H1 (cell line): ENCODE measurements around the gene DNA2. TPM values are rescaled to one million over a fixed set of nuclear protein-coding genes. Genes with fewer than 3 reads are reported as not detected.

Experiments used
- CTCF ChIA-PET: fragments of 300-600 bp; sonication (Branson Sonifier 250); formaldehyde crosslinking; loops from one replicate; lab custom pipeline; 2021; ENCODE audit not compliant: partially characterized antibody; lab: Charles Lee
- POLR2A ChIA-PET: fragments of 300-600 bp; sonication (Branson Sonifier 250); formaldehyde crosslinking; loops from one replicate; lab custom pipeline; 2021; ENCODE audit warnings: inconsistent platforms; ENCODE audit not compliant: partially characterized antibody; lab: Charles Lee
- DNase-seq, 2 experiments: peaks; one replicate each; pipeline versions ENCODE4 v3.0.0 to v3.0.0-alpha.2; 2010 to 2022; ENCODE audit warnings: low spot score in 2 of 2, low read depth in 1 of 2, mixed read lengths in 1 of 2
- FAIRE-seq: peaks from 2 replicates; lab custom pipeline; 2011; peaks lifted over from hg19 to GRCh38; lab: Jason Lieb, UNC
- H2AFZ ChIP-seq: 2 replicates; pipeline ENCODE4 v1.8.1; 2012; ENCODE audit warnings: low read length, inconsistent platforms
- H2AK5ac ChIP-seq: 2 replicates; pipeline ENCODE4 v1.6.1; 2013; ENCODE audit warnings: low read depth, low read length
- H2BK120ac ChIP-seq: replicated peaks from 2 replicates; pipeline ENCODE3; 2013; ENCODE audit warnings: low read depth, low read length, inconsistent platforms
- H2BK12ac ChIP-seq: 2 replicates; pipeline ENCODE4 v1.6.1; 2013; ENCODE audit warnings: low read depth, low read length
- H2BK15ac ChIP-seq: 2 replicates; pipeline ENCODE4 v1.6.1; 2013; ENCODE audit warnings: low read length
- H2BK20ac ChIP-seq: 2 replicates; pipeline ENCODE4 v1.6.1; 2013; ENCODE audit warnings: low read length
- H2BK5ac ChIP-seq: 2 replicates; pipeline ENCODE4 v1.6.1; 2013; ENCODE audit warnings: low read depth, low read length
- H3K14ac ChIP-seq: 2 replicates; pipeline ENCODE4 v1.6.1; 2013; ENCODE audit warnings: inconsistent platforms; ENCODE audit not compliant: insufficient read length
- H3K18ac ChIP-seq: 2 replicates; pipeline ENCODE4 v1.6.1; 2013; ENCODE audit warnings: low read length; ENCODE audit errors: extremely low read depth
- H3K23ac ChIP-seq: 2 replicates; pipeline ENCODE4 v1.6.1; 2013; ENCODE audit warnings: inconsistent platforms; ENCODE audit not compliant: insufficient read length
- H3K23me2 ChIP-seq: 2 replicates; pipeline ENCODE4 v1.6.1; 2013; ENCODE audit warnings: low read depth, low read length
- H3K27ac ChIP-seq: 2 replicates; pipeline ENCODE4 v1.6.1; 2011; ENCODE audit warnings: low read depth, low read length, inconsistent platforms
- H3K27me3 ChIP-seq, 4 experiments: replicated peaks in 1 of 4; 1 replicate in 1 of 4; 2 replicates in 3 of 4; pipeline versions ENCODE4 v1.6.1 to v1.8.1; 2011 to 2013; ENCODE audit warnings: low read length in 3 of 4, mild to moderate bottlenecking in 3 of 4, inconsistent platforms in 2 of 4, mixed read lengths in 2 of 4, moderate library complexity in 1 of 4; ENCODE audit not compliant: control insufficient read depth in 3 of 4, insufficient read depth in 3 of 4; ENCODE audit errors: extremely low read depth in 1 of 4
- H3K36me3 ChIP-seq, 4 experiments: 2 replicates each; pipeline versions ENCODE4 v1.6.1 to v1.8.1; 2011 to 2013; ENCODE audit warnings: mild to moderate bottlenecking in 4 of 4, low read length in 3 of 4, moderate library complexity in 2 of 4, control low read depth in 1 of 4, inconsistent platforms in 1 of 4; ENCODE audit not compliant: insufficient read depth in 4 of 4, control insufficient read depth in 2 of 4
- H3K4ac ChIP-seq: replicated peaks from 2 replicates; pipeline ENCODE3; 2013; ENCODE audit warnings: low read length, low read depth, mixed read lengths, inconsistent platforms; ENCODE audit not compliant: insufficient read length
- H3K4me1 ChIP-seq, 4 experiments: replicated peaks in 1 of 4; 1 replicate in 1 of 4; 2 replicates in 3 of 4; pipeline versions ENCODE4 v1.6.1 to v1.8.1; 2011 to 2013; ENCODE audit warnings: low read length in 3 of 4, inconsistent platforms in 2 of 4, mixed read lengths in 1 of 4; ENCODE audit not compliant: insufficient read depth in 4 of 4, control insufficient read depth in 3 of 4
- H3K4me2 ChIP-seq, 2 experiments: 2 replicates each; pipeline versions ENCODE4 v1.6.1 to v1.8.1; 2011 to 2013; ENCODE audit warnings: low read depth in 2 of 2, low read length in 2 of 2, control low read depth in 1 of 2, inconsistent platforms in 1 of 2, mild to moderate bottlenecking in 1 of 2; ENCODE audit not compliant: insufficient read depth in 1 of 2
- H3K4me3 ChIP-seq, 4 experiments: fragments of 200-600, 300-600 bp in 1 of 4; sonication (generic), shearing (Covaris generic), sonication (Bioruptor Twin) in 1 of 4; 2 replicates each; pipeline versions ENCODE4 v1.5.1 to v1.8.1; 2011 to 2016; ENCODE audit warnings: low read length in 4 of 4, low read depth in 3 of 4, control low read depth in 2 of 4, inconsistent platforms in 2 of 4, mild to moderate bottlenecking in 2 of 4, mixed read lengths in 1 of 4, moderate library complexity in 1 of 4; ENCODE audit not compliant: insufficient read depth in 2 of 4; ENCODE audit errors: extremely low read depth in 1 of 4
- H3K56ac ChIP-seq: replicated peaks from 2 replicates; pipeline ENCODE3; 2013; ENCODE audit warnings: low read depth, mild to moderate bottlenecking, mixed read lengths, low read length, inconsistent platforms; ENCODE audit not compliant: insufficient read length
- H3K79me1 ChIP-seq: 2 replicates; pipeline ENCODE4 v1.6.1; 2013; ENCODE audit warnings: low read depth, low read length, control low read depth
- H3K79me2 ChIP-seq, 2 experiments: 2 replicates each; pipeline versions ENCODE4 v1.6.1 to v1.8.1; 2012 to 2013; ENCODE audit warnings: low read length in 2 of 2, mild to moderate bottlenecking in 2 of 2, inconsistent platforms in 1 of 2; ENCODE audit not compliant: insufficient read depth in 2 of 2, control insufficient read depth in 1 of 2
- H3K9ac ChIP-seq, 4 experiments: replicated peaks in 1 of 4; 1 replicate in 1 of 4; 2 replicates in 3 of 4; pipeline versions ENCODE4 v1.6.1 to v1.8.1; 2011 to 2013; ENCODE audit warnings: low read depth in 3 of 4, low read length in 3 of 4, control low read depth in 2 of 4, mild to moderate bottlenecking in 2 of 4, moderate library complexity in 2 of 4, inconsistent platforms in 1 of 4; ENCODE audit errors: extremely low read depth in 1 of 4
- H3K9me3 ChIP-seq, 2 experiments: 2 replicates each; pipeline versions ENCODE4 v1.6.1 to v1.8.1; 2012 to 2013; ENCODE audit warnings: mild to moderate bottlenecking in 2 of 2, moderate library complexity in 2 of 2, control low read depth in 1 of 2, inconsistent platforms in 1 of 2, low read depth in 1 of 2, low read length in 1 of 2, mixed read lengths in 1 of 2; ENCODE audit not compliant: insufficient read depth in 2 of 2
- H4K20me1 ChIP-seq, 2 experiments: replicated peaks in 1 of 2; 2 replicates each; pipeline versions ENCODE3 to v1.8.1; 2011 to 2013; ENCODE audit warnings: inconsistent platforms in 2 of 2, low read length in 2 of 2, mild to moderate bottlenecking in 1 of 2; ENCODE audit not compliant: insufficient read depth in 2 of 2, control insufficient read depth in 1 of 2
- H4K5ac ChIP-seq: 2 replicates; pipeline ENCODE4 v1.6.1; 2013; ENCODE audit warnings: low read length, low read depth, mixed read lengths, inconsistent platforms; ENCODE audit not compliant: insufficient read length
- H4K8ac ChIP-seq: 2 replicates; pipeline ENCODE4 v1.8.0; 2013; ENCODE audit warnings: mild to moderate bottlenecking, moderate library complexity, low read length, inconsistent platforms; ENCODE audit not compliant: insufficient read depth; ENCODE audit errors: extremely low read depth
- H4K91ac ChIP-seq: replicated peaks from 2 replicates; pipeline ENCODE3; 2013; ENCODE audit warnings: low read length, mixed read lengths, inconsistent platforms; ENCODE audit not compliant: insufficient read length
- CBX8 ChIP-seq: fragments of 300-800, 300-1000 bp; sonication (generic); IDR thresholded peaks from 2 replicates; pipeline ENCODE4 v1.7.1; 2016; ENCODE audit warnings: low read depth, low read length, borderline replicate concordance
- POLR2A ChIP-seq, 2 experiments: IDR thresholded peaks; 1 replicate in 1 of 2; 2 replicates in 1 of 2; pipeline ENCODE4 v1.6.1; 2011; ENCODE audit warnings: low read depth in 2 of 2, low read length in 2 of 2, mild to moderate bottlenecking in 2 of 2; ENCODE audit errors: control extremely low read depth in 1 of 2
- SAP30 ChIP-seq: fragments of 300-600 bp; sonication (generic); IDR thresholded peaks from 2 replicates; pipeline ENCODE4 v1.7.1; 2012; ENCODE audit warnings: low read length, moderate library complexity, mild to moderate bottlenecking, inconsistent platforms; ENCODE audit not compliant: insufficient read depth, insufficient replicate concordance
- SUZ12 ChIP-seq: fragments of 200-600 bp; sonication (generic); IDR thresholded peaks from 2 replicates; pipeline ENCODE4 v1.6.1; 2012; ENCODE audit warnings: mild to moderate bottlenecking, inconsistent platforms, low read length, moderate library complexity, mixed read lengths
- TAF1 ChIP-seq: IDR thresholded peaks from 2 replicates; pipeline ENCODE4 v1.6.1; 2011; ENCODE audit warnings: mild to moderate bottlenecking, low read depth, low read length
- WGBS, 2 experiments: shearing (Covaris generic) in 1 of 2; methylation state at CpG; one replicate each; pipeline versions ENCODE4 v1.1.6 to v1.1.7; 2013 to 2015; ENCODE audit warnings: low lambda C conversion rate in 2 of 2, mixed read lengths in 2 of 2, inconsistent platforms in 1 of 2, low coverage in 1 of 2, missing lambda C conversion rate in 1 of 2; ENCODE audit not compliant: insufficient replicate concordance in 2 of 2, insufficient coverage in 1 of 2, insufficient read length in 1 of 2; ENCODE audit errors: extremely low coverage in 1 of 2, missing lambda C conversion rate in 1 of 2; 5-methylcytosine and 5-hydroxymethylcytosine counted together
- polyA plus RNA-seq, 7 experiments: library from polyadenylated mRNA; depleted of rRNA in 3 of 7; stranded (reverse) in 5 of 7; unstranded in 2 of 7; fragments of >200 nt in 5 of 7; fragments of 200-250 nt in 2 of 7; gene quantifications; 1 replicate in 5 of 7; 2 replicates in 1 of 7; 4 replicates in 1 of 7; pipeline versions ENCODE4 v1.2.1 to v1.2.3, GENCODE V29; 2011 to 2013; ENCODE audit warnings: missing spikeins in 2 of 7, mixed read lengths in 2 of 7
- total RNA-seq: library from RNA; stranded (reverse); fragmentation: NEBNext Ultra II Directional; extraction: Animal tissue kit (Norgen Biotek cat#: 25700); gene quantifications from 2 replicates; pipeline ENCODE4 v1.2.1, GENCODE V29; 2021

The DNA2 gene
- total and polyA plus RNA-seq, 2 of the 8 experiments (the other 6 are each of a cell fraction or from before 2014, with no cell fraction given), result 16.0 to 57.9 TPM

DNA sequence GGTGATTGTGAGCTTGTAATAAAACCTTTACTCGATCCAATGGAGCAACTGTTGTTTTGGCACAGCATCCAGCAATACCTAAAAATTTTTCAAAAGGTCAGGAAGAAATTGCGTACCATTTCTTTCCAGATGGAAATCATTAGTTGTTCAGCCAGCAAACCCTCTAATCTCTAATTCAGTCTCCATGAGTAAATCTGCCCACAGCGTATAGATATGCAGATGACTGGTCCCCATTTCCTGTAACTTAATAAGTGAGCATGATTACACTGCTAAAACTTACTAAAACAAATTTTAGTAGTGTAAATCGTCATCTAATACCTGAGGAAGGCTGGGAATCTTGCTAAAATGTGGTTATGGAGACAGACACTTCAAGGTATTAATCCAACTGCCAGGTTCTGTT lies 45.0 kb upstream of the DNA2 start:
- FAIRE-seq (no peak), DNase-seq (no peak)
- Histone ChIP-seq H4K5ac (no peak overlapping the region), H3K23me2 (no peaks in the 10 kb centered on the region), H2AK5ac (no peak overlapping the region), H3K14ac (no peak overlapping the region), H2BK5ac (no peak overlapping the region), H2AFZ (no peak overlapping the region), H3K36me3 (no peaks in the 10 kb centered on the region), H3K79me2 (no peaks in the 10 kb centered on the region), H2BK120ac (no peak overlapping the region), H3K27me3 (no peaks in the 10 kb centered on the region), H3K27ac (no peak overlapping the region), H3K9ac (no peak overlapping the region), H2BK12ac (no peak overlapping the region), H3K4me1 (no peaks in the 10 kb centered on the region), H3K4me3 (no peak overlapping the region), H3K23ac (no peak overlapping the region), H2BK20ac (no peak overlapping the region), H3K4me2 (no peak overlapping the region), H3K18ac (no peak overlapping the region), H3K9me3 (no peaks in the 10 kb centered on the region), H3K4ac (no peak overlapping the region), H4K8ac (no peak overlapping the region), H3K56ac (no peak overlapping the region), H2BK15ac (no peak overlapping the region), H3K79me1 (no peaks in the 10 kb centered on the region), H4K20me1 (no peaks in the 10 kb centered on the region), H4K91ac (no peak overlapping the region)
- ChIA-PET POLR2A (interaction anchor here (1.2 kb wide), 1 partner anchor 9 kb away, joined by 4 read pairs; no protein-coding TSS in a partner anchor), CTCF (no interaction called here)
- 62% methylated on average over 4 of the region's 4 CpGs; no CpG with 5 or more reads in 1 of the 2 experiments for WGBS, 2 experiments
- TF ChIP-seq TAF1, result no peak
- no peak for TF ChIP-seq POLR2A (IDR thresholded peaks at IDR 0.05; ENCODE audit: control extremely low read depth in 1 of 2, low read depth in 2 of 2, low read length in 2 of 2)
- TF ChIP-seq CBX8, result no peak
- no peak for TF ChIP-seq SAP30
- no peak for TF ChIP-seq SUZ12
